PC-9 (cell line): ENCODE measurements around the gene HNRNPA0.

ENCODE experiments used
- EZH2 ChIP-seq: fragments of 200-600 bp; sonication (generic); IDR thresholded peaks from 2 replicates; pipeline ENCODE4 v1.8.0; 2017; ENCODE audit warnings: antibody characterized with exemption, low read depth
- TF ChIP-seq, protein P1 (sequence below): fragments of 200-600 bp; sonication (generic); conservative IDR thresholded peaks from 2 replicates; pipeline ENCODE4 v1.6.1; 2017; ENCODE audit warnings: mixed run types, antibody characterized with exemption, mild to moderate bottlenecking, moderate library complexity

DNA sequence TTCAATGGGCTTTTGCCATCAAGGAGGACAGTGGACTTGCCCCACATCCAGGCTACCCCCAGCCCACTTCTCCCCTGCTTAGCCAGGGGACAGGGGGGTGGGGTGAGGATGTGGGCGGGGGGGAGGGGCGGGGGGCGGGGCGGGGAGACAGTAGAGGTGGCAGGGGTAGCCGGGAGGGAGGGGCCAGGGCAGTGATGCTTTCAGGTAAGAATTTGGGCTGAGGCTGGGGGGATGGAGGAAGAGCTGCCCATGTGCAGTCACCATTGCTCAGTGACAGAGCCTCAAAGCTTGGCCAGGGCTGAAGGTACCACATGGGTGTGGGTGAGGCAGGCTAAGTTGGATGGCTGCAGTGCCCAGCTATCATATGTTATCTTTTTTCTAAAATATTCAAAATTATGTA, 40.7 kb upstream of the HNRNPA0 start:
- no peak for TF ChIP-seq EZH2
- TF ChIP-seq, protein P1, sequence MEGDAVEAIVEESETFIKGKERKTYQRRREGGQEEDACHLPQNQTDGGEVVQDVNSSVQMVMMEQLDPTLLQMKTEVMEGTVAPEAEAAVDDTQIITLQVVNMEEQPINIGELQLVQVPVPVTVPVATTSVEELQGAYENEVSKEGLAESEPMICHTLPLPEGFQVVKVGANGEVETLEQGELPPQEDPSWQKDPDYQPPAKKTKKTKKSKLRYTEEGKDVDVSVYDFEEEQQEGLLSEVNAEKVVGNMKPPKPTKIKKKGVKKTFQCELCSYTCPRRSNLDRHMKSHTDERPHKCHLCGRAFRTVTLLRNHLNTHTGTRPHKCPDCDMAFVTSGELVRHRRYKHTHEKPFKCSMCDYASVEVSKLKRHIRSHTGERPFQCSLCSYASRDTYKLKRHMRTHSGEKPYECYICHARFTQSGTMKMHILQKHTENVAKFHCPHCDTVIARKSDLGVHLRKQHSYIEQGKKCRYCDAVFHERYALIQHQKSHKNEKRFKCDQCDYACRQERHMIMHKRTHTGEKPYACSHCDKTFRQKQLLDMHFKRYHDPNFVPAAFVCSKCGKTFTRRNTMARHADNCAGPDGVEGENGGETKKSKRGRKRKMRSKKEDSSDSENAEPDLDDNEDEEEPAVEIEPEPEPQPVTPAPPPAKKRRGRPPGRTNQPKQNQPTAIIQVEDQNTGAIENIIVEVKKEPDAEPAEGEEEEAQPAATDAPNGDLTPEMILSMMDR: no peak
